ENCODE data around the gene PITPNM2.
A peak's percentile ranks its signal among the peaks of the same experiment; 100 is the strongest.

The PITPNM2 gene

DNA sequence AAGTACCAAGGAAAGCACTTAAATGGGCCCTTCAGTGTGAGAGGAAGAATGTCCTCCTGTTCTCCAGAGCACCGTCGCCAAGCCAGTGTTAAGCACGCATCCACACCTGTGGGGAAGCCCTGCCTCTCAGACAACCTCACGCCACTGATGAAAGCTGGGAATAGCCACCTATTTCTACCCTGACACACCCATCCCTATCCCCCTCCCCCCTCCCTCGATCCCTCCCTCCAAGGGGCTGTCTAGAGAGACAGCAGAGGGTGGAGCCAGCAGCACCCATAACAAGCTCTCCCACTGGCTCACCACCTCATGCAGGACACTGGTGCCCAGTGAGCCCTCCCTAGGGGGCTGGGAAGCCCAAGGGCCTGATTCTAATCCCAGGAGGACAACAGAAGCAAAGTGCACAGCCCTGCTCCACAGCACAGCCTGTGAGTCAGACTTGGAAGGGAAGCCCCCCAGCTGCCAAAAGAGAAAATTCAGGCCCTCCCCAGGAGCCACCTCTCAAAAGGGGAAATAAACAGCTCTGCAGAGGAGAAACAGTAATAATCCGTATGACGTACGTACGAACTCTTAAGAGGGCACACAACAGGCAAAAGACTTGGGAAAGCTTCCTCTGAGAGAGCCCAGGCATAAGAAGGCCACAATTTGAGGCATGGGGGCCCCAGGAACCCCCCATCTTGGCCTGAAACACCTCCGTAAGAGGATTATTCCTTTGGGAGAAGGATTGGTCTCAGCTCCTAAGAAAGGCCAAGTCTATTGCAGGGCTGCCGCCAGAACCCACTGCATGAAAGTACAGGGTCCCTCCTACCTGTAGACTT is 7.8 kb downstream of the PITPNM2 start:
- no peak for DNase-seq

DNA sequence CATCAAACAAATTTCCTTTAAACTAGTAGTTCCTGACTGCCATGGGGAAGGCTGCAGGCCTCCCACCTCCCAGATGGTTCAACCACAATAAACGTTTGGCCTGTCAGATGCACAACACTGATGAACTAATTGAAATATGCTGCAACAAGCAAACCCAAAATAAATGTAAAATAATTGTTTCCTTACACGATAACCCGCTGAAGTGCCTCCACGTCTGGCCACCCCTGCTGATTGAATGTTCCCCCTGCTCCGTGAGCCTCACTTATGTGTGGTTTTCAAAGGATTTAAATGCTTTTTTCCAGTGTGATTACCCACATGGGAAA is 8.4 kb downstream of the PITPNM2 start:
- DNase-seq = no peak

- DNase-seq = peak; percentile 70
Observed at GRCh38 chr12:123141615-123142517, 9.0 kb downstream of the PITPNM2 start.

DNA sequence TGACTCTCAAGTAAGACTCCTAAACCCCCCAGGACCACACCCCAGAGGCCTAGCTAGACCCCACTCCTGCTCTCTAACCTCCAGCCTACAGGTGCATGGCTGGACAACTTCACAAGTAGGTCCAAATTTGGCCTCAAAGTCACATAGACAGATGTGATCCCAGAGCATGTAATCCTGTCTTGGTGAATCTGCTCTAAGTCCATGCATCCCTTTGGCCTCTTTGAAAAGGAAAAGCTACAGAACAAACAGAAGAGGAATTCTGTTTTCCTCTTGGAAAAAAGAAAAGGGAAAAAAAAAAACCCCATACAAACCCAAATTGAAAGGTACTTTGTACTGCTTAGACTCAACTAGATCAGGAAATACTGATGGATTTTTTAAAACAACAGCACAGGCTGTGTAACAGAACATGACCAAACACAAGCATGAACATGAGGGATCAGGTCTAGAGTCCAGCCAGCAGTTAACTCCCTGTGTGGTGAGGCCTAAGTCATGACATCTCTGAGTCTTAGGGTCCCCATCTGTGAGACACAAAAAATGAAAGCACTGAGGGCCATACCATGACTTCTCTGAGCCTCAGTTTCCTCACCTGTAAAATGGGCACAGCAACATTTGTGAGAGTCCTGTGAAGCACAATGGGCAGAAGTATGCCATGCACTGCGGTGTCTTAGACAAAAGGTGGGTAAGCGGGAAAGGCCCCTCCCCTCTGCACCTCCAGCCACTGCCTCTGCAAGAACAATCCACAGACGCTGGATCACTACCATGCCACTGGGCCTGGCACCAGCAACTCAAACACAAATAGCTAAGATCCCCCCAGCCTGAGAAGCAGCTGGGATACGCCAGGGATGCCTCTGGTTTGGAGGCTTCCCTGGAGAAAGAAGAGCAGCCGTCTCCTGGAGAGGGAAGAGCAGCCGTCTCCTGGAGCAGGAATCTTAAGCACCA is 9.9 kb downstream of the PITPNM2 start:
- DNase-seq = no peak

GRCh38 chr12:123139926-123140675 is 10.8 kb downstream of the PITPNM2 start:
- DNase-seq = peak; percentile 68

DNA sequence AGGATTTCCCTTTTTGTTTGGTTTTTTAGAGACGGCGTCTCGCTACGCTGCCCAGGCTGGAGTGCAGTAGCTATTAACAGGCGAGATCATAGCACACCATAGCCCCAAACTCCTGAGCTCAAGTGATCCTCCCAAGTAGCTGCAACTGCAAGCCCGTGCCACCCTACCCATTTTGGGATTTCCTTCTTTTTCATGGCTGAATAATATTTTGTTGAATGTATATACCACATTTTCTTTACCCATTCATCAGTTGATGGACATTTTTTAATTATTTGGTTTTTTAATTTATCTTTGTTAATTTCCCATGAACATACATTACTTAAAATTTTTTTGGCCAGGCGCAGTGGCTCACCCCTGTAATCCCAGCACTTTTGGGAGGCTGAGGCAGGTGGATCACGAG is 15.2 kb downstream of the PITPNM2 start:
- DNase-seq = no peak

GRCh38 chr12:123134826-123135225 is 16.1 kb downstream of the PITPNM2 start:
- DNase-seq = no peak

DNA sequence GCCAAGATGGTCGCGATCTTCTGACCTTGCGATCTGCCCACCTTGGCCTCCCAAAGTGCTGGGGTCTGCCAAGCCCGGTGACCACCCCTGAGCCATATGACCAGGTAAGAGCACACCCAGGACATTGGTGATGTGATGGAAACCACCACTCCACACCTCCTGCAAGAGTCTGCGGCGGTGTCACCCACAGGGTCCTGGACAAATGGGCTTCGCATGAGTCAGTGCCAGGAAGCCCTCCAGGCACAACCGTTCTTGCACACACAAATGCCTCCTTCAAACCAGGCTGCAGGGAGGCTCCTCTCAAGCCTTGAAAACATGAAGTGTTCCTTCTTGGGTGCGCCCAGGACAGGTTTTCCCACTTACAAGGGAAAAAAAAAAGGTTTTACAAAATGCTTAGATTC is 16.6 kb downstream of the PITPNM2 start:
- peak; percentile 29 for DNase-seq

DNA sequence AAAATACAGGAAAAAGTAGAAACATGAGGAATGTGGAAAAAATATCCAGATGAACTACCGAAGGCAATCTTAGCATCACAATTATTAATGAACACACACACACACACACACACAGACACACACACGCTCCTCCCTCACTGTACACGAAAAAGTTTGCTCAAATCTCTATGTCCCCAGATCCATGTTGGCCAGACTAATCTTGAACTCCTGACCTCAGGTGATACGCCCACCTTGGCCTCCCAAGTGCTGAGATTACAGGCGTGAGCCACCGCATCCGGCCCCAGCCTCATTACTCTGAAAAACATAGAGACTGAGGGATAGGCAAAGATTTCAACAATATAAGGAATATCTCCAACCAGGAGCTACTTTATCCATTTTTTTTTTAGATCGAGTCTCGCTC is 17.2 kb downstream of the PITPNM2 start:
- DNase-seq = no peak

DNA sequence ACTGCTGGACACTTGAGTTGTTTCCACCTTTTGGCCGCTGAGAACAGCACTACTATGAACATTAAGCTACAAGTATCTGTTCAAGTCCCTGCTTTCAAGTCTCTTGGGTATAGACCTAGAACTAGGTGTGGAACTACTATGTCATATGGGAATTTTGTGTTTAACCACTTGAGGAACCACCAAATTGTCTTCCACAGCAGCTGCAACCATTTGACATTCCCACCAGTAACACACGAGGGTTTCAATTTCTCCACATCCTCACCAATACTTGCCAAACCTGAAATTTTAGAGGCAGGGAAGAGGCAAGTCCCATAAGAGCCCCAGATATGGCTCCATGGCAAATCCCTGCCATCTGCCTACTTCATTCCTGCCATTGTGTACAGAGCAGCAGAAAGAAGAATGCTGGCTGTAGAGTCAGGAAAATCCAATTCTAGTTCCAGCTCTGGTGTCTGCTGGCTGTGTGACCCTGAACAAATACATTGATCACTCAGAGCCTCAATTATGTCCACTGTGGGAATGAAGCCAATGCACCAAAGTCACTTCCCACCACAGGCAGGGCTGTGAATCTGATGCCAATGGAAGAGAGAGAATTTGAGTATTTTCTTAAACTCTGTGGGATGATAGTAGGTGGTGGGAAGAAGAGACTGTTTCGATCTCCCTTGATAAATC is 17.8 kb downstream of the PITPNM2 start:
- DNase-seq = no peak

GRCh38 chr12:123131879-123132402 is 18.9 kb downstream of the PITPNM2 start:
- no peak for DNase-seq

- DNase-seq = no peak
Observed at GRCh38 chr12:123131291-123131832, 19.5 kb downstream of the PITPNM2 start.

GRCh38 chr12:123129621-123130020 is 21.3 kb downstream of the PITPNM2 start:
- no peak for DNase-seq

DNA sequence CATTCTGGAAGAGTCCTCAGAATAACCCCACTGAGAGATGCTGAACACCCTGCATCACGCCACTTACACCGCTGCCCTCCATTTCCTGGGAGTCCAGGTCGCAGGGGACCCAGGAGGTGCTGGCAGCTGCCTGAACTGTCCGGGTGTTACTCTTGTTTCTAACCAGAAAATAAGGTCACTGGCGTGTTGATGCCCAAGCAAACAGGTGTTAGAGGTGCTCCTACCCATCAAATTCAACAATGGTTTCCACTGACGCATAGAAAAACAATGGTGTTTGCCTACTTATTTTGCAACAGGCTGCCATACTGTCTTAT is 23.8 kb downstream of the PITPNM2 start:
- no peak for DNase-seq

DNA sequence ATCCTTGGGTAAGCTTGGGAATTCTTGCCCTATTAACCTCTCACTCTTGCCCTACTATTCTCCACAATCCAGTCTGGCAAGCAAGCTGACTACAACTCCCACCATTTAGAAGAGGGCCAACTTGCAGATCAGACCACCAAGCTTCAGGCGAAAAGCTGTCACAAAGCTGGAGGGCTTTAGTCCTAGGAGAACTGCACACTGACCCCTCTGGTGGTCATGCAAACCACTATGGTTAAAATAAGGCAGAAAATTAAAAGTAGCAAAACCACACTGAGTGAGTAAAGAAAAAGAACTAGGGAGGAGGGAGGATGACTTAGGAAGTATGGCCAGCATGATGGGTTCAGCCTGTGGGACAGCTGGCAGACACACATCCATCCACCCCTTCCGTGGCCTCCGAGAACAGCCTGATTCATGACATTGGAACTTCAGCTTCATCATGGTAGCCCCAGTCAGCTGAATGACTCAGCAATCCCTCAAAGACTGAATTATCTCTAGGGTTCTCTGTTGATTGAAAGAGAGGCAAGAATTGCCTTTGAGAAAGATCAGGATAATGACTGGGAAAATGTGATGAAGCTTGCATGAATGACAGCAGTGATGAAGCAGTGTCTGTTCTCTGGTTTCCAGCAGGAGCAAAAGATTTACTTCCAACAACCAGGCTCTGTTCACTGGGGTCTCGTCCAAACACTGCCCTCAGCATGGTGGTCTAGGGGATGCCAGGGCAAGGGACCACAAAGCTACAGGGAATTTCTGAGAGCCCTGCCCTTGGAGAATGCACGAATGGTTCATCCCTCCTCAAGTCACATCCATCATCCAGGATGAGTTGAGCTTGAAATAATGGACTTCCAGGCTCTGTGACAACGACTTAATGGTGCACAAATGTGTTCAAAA is 24.4 kb downstream of the PITPNM2 start:
- DNase-seq = peak; percentile 99

GRCh38 chr12:123122626-123123025 is 28.3 kb downstream of the PITPNM2 start:
- DNase-seq = no peak

- no peak for DNase-seq
Observed at GRCh38 chr12:123121670-123122069, 29.2 kb downstream of the PITPNM2 start.

- no peak for DNase-seq
Observed at GRCh38 chr12:123120452-123121166, 30.3 kb downstream of the PITPNM2 start.

GRCh38 chr12:123119808-123120207 is 31.1 kb downstream of the PITPNM2 start:
- no peak for DNase-seq

GRCh38 chr12:123118497-123118896 is 32.4 kb downstream of the PITPNM2 start:
- DNase-seq = no peak

Measured in EL (cell line).